Lower leg skin (tissue), 3 donors: ENCODE measurements around the gene NEDD4L.

Source experiments
- POLR2A ChIP-seq, 2 donors: fragments of 450-650 bp; IDR thresholded peaks; one replicate each; pipeline ENCODE4 v1.6.1; 2016 to 2017; ENCODE audit warnings: antibody characterized with exemption in 2 of 2, mild to moderate bottlenecking in 1 of 2, moderate library complexity in 1 of 2
- TF ChIP-seq, protein P1 (sequence below), 3 donors: fragments of 450-650 bp; IDR thresholded peaks; one replicate each; pipeline ENCODE4 v1.5.1; 2016; ENCODE audit warnings: antibody characterized with exemption in 3 of 3, mild to moderate bottlenecking in 3 of 3, moderate library complexity in 2 of 3

DNA sequence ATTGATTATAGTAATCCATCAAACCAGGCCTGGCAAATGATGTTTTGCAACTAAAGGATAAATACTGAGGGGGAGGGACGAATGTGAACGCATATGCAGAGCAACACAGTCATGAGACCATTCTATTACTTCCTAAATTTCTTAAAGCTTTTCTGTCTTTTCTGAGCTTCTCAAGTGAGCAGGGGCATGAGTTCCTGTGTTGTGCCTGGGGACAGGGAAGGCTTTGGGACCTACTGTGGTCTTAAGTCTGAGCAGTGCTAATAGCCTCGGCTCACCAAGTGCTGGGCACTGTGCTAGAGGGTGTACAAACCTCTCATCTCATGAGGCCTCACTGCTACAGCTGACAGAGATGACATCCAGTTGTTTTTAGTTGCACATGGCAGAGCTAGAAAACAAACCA lies 182.4 kb downstream of the NEDD4L start:
- TF ChIP-seq, protein P1, sequence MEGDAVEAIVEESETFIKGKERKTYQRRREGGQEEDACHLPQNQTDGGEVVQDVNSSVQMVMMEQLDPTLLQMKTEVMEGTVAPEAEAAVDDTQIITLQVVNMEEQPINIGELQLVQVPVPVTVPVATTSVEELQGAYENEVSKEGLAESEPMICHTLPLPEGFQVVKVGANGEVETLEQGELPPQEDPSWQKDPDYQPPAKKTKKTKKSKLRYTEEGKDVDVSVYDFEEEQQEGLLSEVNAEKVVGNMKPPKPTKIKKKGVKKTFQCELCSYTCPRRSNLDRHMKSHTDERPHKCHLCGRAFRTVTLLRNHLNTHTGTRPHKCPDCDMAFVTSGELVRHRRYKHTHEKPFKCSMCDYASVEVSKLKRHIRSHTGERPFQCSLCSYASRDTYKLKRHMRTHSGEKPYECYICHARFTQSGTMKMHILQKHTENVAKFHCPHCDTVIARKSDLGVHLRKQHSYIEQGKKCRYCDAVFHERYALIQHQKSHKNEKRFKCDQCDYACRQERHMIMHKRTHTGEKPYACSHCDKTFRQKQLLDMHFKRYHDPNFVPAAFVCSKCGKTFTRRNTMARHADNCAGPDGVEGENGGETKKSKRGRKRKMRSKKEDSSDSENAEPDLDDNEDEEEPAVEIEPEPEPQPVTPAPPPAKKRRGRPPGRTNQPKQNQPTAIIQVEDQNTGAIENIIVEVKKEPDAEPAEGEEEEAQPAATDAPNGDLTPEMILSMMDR (IDR thresholded peaks at IDR 0.05) = no peak
- TF ChIP-seq POLR2A (IDR thresholded peaks at IDR 0.05) = no peak
